H1 (cell line): Measurements from ENCODE around the gene PLEKHA4. TPM values are rescaled to one million over a fixed set of nuclear protein-coding genes. Genes with fewer than 3 reads are reported as not detected.

ENCODE experiments used
- CTCF ChIA-PET: fragments of 300-600 bp; sonication (Branson Sonifier 250); formaldehyde crosslinking; loops from one replicate; lab custom pipeline; 2021; ENCODE audit not compliant: partially characterized antibody; lab: Charles Lee
- POLR2A ChIA-PET: fragments of 300-600 bp; sonication (Branson Sonifier 250); formaldehyde crosslinking; loops from one replicate; lab custom pipeline; 2021; ENCODE audit warnings: inconsistent platforms; ENCODE audit not compliant: partially characterized antibody; lab: Charles Lee
- DNase-seq, 2 experiments: peaks; one replicate each; pipeline versions ENCODE4 v3.0.0 to v3.0.0-alpha.2; 2010 to 2022; ENCODE audit warnings: low spot score in 2 of 2, low read depth in 1 of 2, mixed read lengths in 1 of 2
- FAIRE-seq: peaks from 2 replicates; lab custom pipeline; 2011; peaks lifted over from hg19 to GRCh38; lab: Jason Lieb, UNC
- H2AFZ ChIP-seq: 2 replicates; pipeline ENCODE4 v1.8.1; 2012; ENCODE audit warnings: low read length, inconsistent platforms
- H2AK5ac ChIP-seq: 2 replicates; pipeline ENCODE4 v1.6.1; 2013; ENCODE audit warnings: low read depth, low read length
- H2BK120ac ChIP-seq: replicated peaks from 2 replicates; pipeline ENCODE3; 2013; ENCODE audit warnings: low read depth, low read length, inconsistent platforms
- H2BK12ac ChIP-seq: 2 replicates; pipeline ENCODE4 v1.6.1; 2013; ENCODE audit warnings: low read depth, low read length
- H2BK15ac ChIP-seq: 2 replicates; pipeline ENCODE4 v1.6.1; 2013; ENCODE audit warnings: low read length
- H2BK20ac ChIP-seq: 2 replicates; pipeline ENCODE4 v1.6.1; 2013; ENCODE audit warnings: low read length
- H2BK5ac ChIP-seq: 2 replicates; pipeline ENCODE4 v1.6.1; 2013; ENCODE audit warnings: low read depth, low read length
- H3K14ac ChIP-seq: 2 replicates; pipeline ENCODE4 v1.6.1; 2013; ENCODE audit warnings: inconsistent platforms; ENCODE audit not compliant: insufficient read length
- H3K18ac ChIP-seq: 2 replicates; pipeline ENCODE4 v1.6.1; 2013; ENCODE audit warnings: low read length; ENCODE audit errors: extremely low read depth
- H3K23ac ChIP-seq: 2 replicates; pipeline ENCODE4 v1.6.1; 2013; ENCODE audit warnings: inconsistent platforms; ENCODE audit not compliant: insufficient read length
- H3K23me2 ChIP-seq: 2 replicates; pipeline ENCODE4 v1.6.1; 2013; ENCODE audit warnings: low read depth, low read length
- H3K27ac ChIP-seq: 2 replicates; pipeline ENCODE4 v1.6.1; 2011; ENCODE audit warnings: low read depth, low read length, inconsistent platforms
- H3K27me3 ChIP-seq, 4 experiments: replicated peaks in 1 of 4; 1 replicate in 1 of 4; 2 replicates in 3 of 4; pipeline versions ENCODE4 v1.6.1 to v1.8.1; 2011 to 2013; ENCODE audit warnings: low read length in 3 of 4, mild to moderate bottlenecking in 3 of 4, inconsistent platforms in 2 of 4, mixed read lengths in 2 of 4, moderate library complexity in 1 of 4; ENCODE audit not compliant: control insufficient read depth in 3 of 4, insufficient read depth in 3 of 4; ENCODE audit errors: extremely low read depth in 1 of 4
- H3K36me3 ChIP-seq, 4 experiments: 2 replicates each; pipeline versions ENCODE4 v1.6.1 to v1.8.1; 2011 to 2013; ENCODE audit warnings: mild to moderate bottlenecking in 4 of 4, low read length in 3 of 4, moderate library complexity in 2 of 4, control low read depth in 1 of 4, inconsistent platforms in 1 of 4; ENCODE audit not compliant: insufficient read depth in 4 of 4, control insufficient read depth in 2 of 4
- H3K4ac ChIP-seq: replicated peaks from 2 replicates; pipeline ENCODE3; 2013; ENCODE audit warnings: low read length, low read depth, mixed read lengths, inconsistent platforms; ENCODE audit not compliant: insufficient read length
- H3K4me1 ChIP-seq, 4 experiments: replicated peaks in 1 of 4; 1 replicate in 1 of 4; 2 replicates in 3 of 4; pipeline versions ENCODE4 v1.6.1 to v1.8.1; 2011 to 2013; ENCODE audit warnings: low read length in 3 of 4, inconsistent platforms in 2 of 4, mixed read lengths in 1 of 4; ENCODE audit not compliant: insufficient read depth in 4 of 4, control insufficient read depth in 3 of 4
- H3K4me2 ChIP-seq, 2 experiments: 2 replicates each; pipeline versions ENCODE4 v1.6.1 to v1.8.1; 2011 to 2013; ENCODE audit warnings: low read depth in 2 of 2, low read length in 2 of 2, control low read depth in 1 of 2, inconsistent platforms in 1 of 2, mild to moderate bottlenecking in 1 of 2; ENCODE audit not compliant: insufficient read depth in 1 of 2
- H3K4me3 ChIP-seq, 4 experiments: fragments of 200-600, 300-600 bp in 1 of 4; sonication (generic), shearing (Covaris generic), sonication (Bioruptor Twin) in 1 of 4; 2 replicates each; pipeline versions ENCODE4 v1.5.1 to v1.8.1; 2011 to 2016; ENCODE audit warnings: low read length in 4 of 4, low read depth in 3 of 4, control low read depth in 2 of 4, inconsistent platforms in 2 of 4, mild to moderate bottlenecking in 2 of 4, mixed read lengths in 1 of 4, moderate library complexity in 1 of 4; ENCODE audit not compliant: insufficient read depth in 2 of 4; ENCODE audit errors: extremely low read depth in 1 of 4
- H3K56ac ChIP-seq: replicated peaks from 2 replicates; pipeline ENCODE3; 2013; ENCODE audit warnings: low read depth, mild to moderate bottlenecking, mixed read lengths, low read length, inconsistent platforms; ENCODE audit not compliant: insufficient read length
- H3K79me1 ChIP-seq: 2 replicates; pipeline ENCODE4 v1.6.1; 2013; ENCODE audit warnings: low read depth, low read length, control low read depth
- H3K79me2 ChIP-seq, 2 experiments: 2 replicates each; pipeline versions ENCODE4 v1.6.1 to v1.8.1; 2012 to 2013; ENCODE audit warnings: low read length in 2 of 2, mild to moderate bottlenecking in 2 of 2, inconsistent platforms in 1 of 2; ENCODE audit not compliant: insufficient read depth in 2 of 2, control insufficient read depth in 1 of 2
- H3K9ac ChIP-seq, 4 experiments: replicated peaks in 1 of 4; 1 replicate in 1 of 4; 2 replicates in 3 of 4; pipeline versions ENCODE4 v1.6.1 to v1.8.1; 2011 to 2013; ENCODE audit warnings: low read depth in 3 of 4, low read length in 3 of 4, control low read depth in 2 of 4, mild to moderate bottlenecking in 2 of 4, moderate library complexity in 2 of 4, inconsistent platforms in 1 of 4; ENCODE audit errors: extremely low read depth in 1 of 4
- H3K9me3 ChIP-seq, 2 experiments: 2 replicates each; pipeline versions ENCODE4 v1.6.1 to v1.8.1; 2012 to 2013; ENCODE audit warnings: mild to moderate bottlenecking in 2 of 2, moderate library complexity in 2 of 2, control low read depth in 1 of 2, inconsistent platforms in 1 of 2, low read depth in 1 of 2, low read length in 1 of 2, mixed read lengths in 1 of 2; ENCODE audit not compliant: insufficient read depth in 2 of 2
- H4K20me1 ChIP-seq, 2 experiments: replicated peaks in 1 of 2; 2 replicates each; pipeline versions ENCODE3 to v1.8.1; 2011 to 2013; ENCODE audit warnings: inconsistent platforms in 2 of 2, low read length in 2 of 2, mild to moderate bottlenecking in 1 of 2; ENCODE audit not compliant: insufficient read depth in 2 of 2, control insufficient read depth in 1 of 2
- H4K5ac ChIP-seq: 2 replicates; pipeline ENCODE4 v1.6.1; 2013; ENCODE audit warnings: low read length, low read depth, mixed read lengths, inconsistent platforms; ENCODE audit not compliant: insufficient read length
- H4K8ac ChIP-seq: 2 replicates; pipeline ENCODE4 v1.8.0; 2013; ENCODE audit warnings: mild to moderate bottlenecking, moderate library complexity, low read length, inconsistent platforms; ENCODE audit not compliant: insufficient read depth; ENCODE audit errors: extremely low read depth
- H4K91ac ChIP-seq: replicated peaks from 2 replicates; pipeline ENCODE3; 2013; ENCODE audit warnings: low read length, mixed read lengths, inconsistent platforms; ENCODE audit not compliant: insufficient read length
- ASH2L ChIP-seq: fragments of 200-600, 300-600 bp; sonication (generic); IDR thresholded peaks from one replicate; pipeline ENCODE4 v1.7.1; 2017; ENCODE audit warnings: low read length
- BACH1 ChIP-seq: IDR thresholded peaks from 2 replicates; pipeline ENCODE4 v1.6.1; 2012; ENCODE audit warnings: low read length, improper control_type of control experiment
- TAF7 ChIP-seq: optimal IDR thresholded peaks from 2 replicates; pipeline ENCODE3; 2011; ENCODE audit warnings: low read depth, mild to moderate bottlenecking, inconsistent platforms, low read length, moderate library complexity, borderline replicate concordance
- WGBS, 2 experiments: shearing (Covaris generic) in 1 of 2; methylation state at CpG; one replicate each; pipeline versions ENCODE4 v1.1.6 to v1.1.7; 2013 to 2015; ENCODE audit warnings: low lambda C conversion rate in 2 of 2, mixed read lengths in 2 of 2, inconsistent platforms in 1 of 2, low coverage in 1 of 2, missing lambda C conversion rate in 1 of 2; ENCODE audit not compliant: insufficient replicate concordance in 2 of 2, insufficient coverage in 1 of 2, insufficient read length in 1 of 2; ENCODE audit errors: extremely low coverage in 1 of 2, missing lambda C conversion rate in 1 of 2; 5-methylcytosine and 5-hydroxymethylcytosine counted together
- polyA plus RNA-seq, 7 experiments: library from polyadenylated mRNA; depleted of rRNA in 3 of 7; stranded (reverse) in 5 of 7; unstranded in 2 of 7; fragments of >200 nt in 5 of 7; fragments of 200-250 nt in 2 of 7; gene quantifications; 1 replicate in 5 of 7; 2 replicates in 1 of 7; 4 replicates in 1 of 7; pipeline versions ENCODE4 v1.2.1 to v1.2.3, GENCODE V29; 2011 to 2013; ENCODE audit warnings: missing spikeins in 2 of 7, mixed read lengths in 2 of 7
- total RNA-seq: library from RNA; stranded (reverse); fragmentation: NEBNext Ultra II Directional; extraction: Animal tissue kit (Norgen Biotek cat#: 25700); gene quantifications from 2 replicates; pipeline ENCODE4 v1.2.1, GENCODE V29; 2021

PLEKHA4 gene
- total and polyA plus RNA-seq, 2 of the 8 experiments (the other 6 are each of a cell fraction or from before 2014, with no cell fraction given): 8.2 to 18.0 TPM

DNA sequence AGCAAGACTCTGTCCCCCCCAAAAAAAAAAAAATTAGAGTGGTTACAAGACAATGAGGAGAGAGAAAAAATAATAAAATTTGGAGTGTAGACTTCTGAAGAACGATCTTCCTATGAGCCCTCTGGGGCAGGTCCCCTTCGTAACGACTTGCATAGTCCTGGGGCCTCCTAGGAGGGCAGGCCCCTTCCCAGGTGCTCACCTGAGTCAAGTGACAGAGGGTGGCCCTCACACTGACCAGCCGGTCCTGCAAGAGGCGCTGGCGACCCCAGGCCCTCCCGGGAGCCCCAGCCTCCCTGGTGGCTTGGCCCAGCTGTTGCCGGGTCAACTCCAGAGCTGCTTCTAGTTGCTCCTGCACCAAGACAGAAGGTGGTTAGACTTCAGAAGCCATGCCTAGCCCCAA, 14.9 kb downstream of the PLEKHA4 start:
- H3K9ac ChIP-seq: no peak overlapping the region
- no peak overlapping the region for H3K4ac ChIP-seq
- no peaks in the 10 kb centered on the region for H3K4me1 ChIP-seq
- no peak overlapping the region for H2BK12ac ChIP-seq
- H4K8ac ChIP-seq: no peak overlapping the region
- H4K20me1 ChIP-seq: peaks cover 0 to 1% of the 10 kb centered on the region in 2 experiments
- H2AFZ ChIP-seq: no peak overlapping the region
- no peak overlapping the region for H3K4me2 ChIP-seq
- no peak overlapping the region for H4K5ac ChIP-seq
- POLR2A ChIA-PET: interaction anchor here (1.0 to 8.0 kb wide), 6 partner anchors 8 to 25 kb away, joined by 3 to 40 read pairs (median 6); partner anchors contain the start of gene PPP1R15A
- H3K27ac ChIP-seq: no peak overlapping the region
- H2BK120ac ChIP-seq: no peak overlapping the region
- 0 out of 8 replicates have a peak, but pooled peaks cover 0 to 5% (median 0%) of the 10 kb centered on the region in 4 experiments for H3K36me3 ChIP-seq
- no peaks in the 10 kb centered on the region for H3K9me3 ChIP-seq
- no peaks in the 10 kb centered on the region for H3K23me2 ChIP-seq
- H2AK5ac ChIP-seq: no peak overlapping the region
- H3K14ac ChIP-seq: no peak overlapping the region
- H2BK20ac ChIP-seq: no peak overlapping the region
- H3K23ac ChIP-seq: no peak overlapping the region
- no peak overlapping the region for H2BK5ac ChIP-seq
- no peak for DNase-seq
- H3K56ac ChIP-seq: no peak overlapping the region
- no peak for FAIRE-seq
- H3K27me3 ChIP-seq: no peaks in the 10 kb centered on the region
- TF ChIP-seq ASH2L (no peak), BACH1 (no peak), TAF7 (no peak)
- H4K91ac ChIP-seq: no peak overlapping the region
- CTCF ChIA-PET: interaction anchor here (0.7 to 3.5 kb wide), 5 partner anchors 9 to 117 kb away, joined by 3 to 15 read pairs (median 5); no protein-coding TSS in a partner anchor
- H3K18ac ChIP-seq: no peak overlapping the region
- 0 out of 2 replicates have a peak, but pooled peaks cover 2% of the 10 kb centered on the region for H3K79me1 ChIP-seq
- no peak overlapping the region for H2BK15ac ChIP-seq
- H3K79me2 ChIP-seq: no peaks in the 10 kb centered on the region
- WGBS, 2 experiments: 85% methylated on average over 7 of the region's 8 CpGs; no CpG with 5 or more reads in 1 of the 2 experiments
- H3K4me3 ChIP-seq: no peak overlapping the region
